ENCODE measurements around the gene TAS1R2.
"Not testable (repeated sequence)": the region's sequence is repeated elsewhere in the genome, so short reads cannot be mapped to it uniquely, and the experiment has no call there.

TAS1R2 gene

DNA sequence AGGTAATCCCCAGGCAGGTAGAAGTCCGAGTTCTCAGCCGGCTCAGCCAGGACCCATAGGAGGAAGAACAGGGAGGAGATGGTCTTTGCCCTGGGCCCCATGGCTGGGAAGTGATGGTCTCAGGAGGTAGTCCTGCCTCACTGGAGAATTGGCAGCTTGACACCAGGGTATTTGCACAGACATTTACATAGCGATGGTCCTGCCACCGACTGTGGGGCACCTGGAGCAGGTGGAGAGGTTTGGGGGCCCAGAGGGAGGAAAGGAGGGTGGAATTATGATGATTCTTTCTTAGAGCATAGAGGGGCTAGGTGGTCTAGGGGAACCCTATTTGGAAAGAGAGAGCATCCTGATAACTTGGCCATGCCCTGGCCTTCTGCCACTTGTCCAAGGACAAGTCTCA, at the start of gene TAS1R2:
TSS of gene TAS1R2 (minus strand) at position 101 of the 400 bp plus-strand sequence. CDS start at position 101, 0 bp downstream.
- DNase-seq (ENCODE audit: low read depth in 2 of 3, low spot score in 1 of 3): no peak

DNA sequence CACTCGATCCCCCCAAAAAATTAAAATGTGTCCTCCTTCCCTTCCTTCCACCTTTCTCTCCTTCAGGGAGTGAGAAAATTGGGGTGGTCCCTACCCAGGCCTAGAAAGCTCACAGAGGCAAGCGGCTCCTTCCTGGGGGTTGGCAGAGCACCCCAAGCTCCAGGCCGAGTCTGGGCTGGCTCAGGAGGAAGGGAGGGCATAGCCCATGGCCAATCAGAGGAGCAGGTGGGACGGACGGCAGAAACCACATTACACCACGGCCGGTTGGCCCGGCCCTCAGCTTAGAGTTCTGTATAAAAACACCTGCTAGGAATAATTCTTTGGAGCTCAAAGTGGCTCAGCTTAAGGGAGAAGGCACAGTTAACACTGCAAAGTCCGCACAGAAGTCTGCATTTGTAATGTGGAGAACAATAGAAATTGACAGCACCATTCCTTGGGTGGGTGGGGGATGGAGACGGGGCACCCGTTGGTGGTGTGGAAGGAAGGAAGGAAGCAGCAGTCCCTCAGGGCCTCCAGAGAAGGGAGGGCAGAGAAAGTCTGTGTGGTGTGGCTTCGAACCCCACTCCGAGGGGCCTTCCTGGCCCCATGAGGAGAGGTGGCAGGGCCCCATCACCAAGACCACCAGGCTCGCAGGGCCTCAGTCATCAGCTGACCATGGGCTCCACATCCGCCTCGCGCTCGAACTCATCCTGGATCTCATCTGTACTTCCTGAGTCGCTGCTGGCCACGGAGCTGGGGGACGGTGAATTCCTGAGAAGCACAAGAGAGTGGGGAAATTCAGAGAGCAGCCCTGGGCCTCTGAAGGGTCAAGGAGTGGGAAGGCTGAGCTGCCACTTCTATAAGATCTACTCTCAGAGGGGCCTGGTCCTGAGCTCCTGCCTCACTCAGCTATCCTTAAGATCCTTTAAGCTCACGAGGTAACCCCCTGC, 48.7 kb upstream of the TAS1R2 start:
- DNase-seq (ENCODE audit: low read depth in 2 of 3, low spot score in 1 of 3): no peak

- peak; percentile 18 to 78 (median 19) for DNase-seq (ENCODE audit: low read depth in 2 of 3, low spot score in 1 of 3)
These were observed 47.8 kb upstream of the TAS1R2 start for GRCh38 chr1:18907021-18907916.

DNA sequence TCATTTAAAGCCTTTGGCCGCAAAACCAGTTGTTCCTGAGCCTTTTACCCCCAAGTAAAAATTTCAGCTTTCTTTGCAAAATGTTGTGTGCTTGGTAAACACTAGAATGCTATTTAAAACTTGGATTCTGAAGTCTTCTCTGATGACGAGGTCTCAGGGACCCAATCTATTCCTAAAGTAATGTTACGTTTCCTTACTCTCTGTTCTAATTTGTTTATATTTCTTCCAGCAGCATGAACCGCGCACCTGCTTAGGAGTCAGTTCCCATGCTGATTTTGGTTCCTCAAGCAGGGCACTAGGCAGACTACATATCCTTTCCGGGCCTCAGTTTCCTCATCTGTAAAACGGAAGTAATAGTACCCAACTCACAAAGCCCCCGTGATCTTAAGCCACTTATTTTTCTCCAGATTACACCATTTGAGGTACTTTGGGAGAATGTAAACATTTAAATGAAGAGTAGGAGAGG, 43.9 kb upstream of the TAS1R2 start:
- no peak for DNase-seq (ENCODE audit: low read depth in 2 of 3, low spot score in 1 of 3)

DNA sequence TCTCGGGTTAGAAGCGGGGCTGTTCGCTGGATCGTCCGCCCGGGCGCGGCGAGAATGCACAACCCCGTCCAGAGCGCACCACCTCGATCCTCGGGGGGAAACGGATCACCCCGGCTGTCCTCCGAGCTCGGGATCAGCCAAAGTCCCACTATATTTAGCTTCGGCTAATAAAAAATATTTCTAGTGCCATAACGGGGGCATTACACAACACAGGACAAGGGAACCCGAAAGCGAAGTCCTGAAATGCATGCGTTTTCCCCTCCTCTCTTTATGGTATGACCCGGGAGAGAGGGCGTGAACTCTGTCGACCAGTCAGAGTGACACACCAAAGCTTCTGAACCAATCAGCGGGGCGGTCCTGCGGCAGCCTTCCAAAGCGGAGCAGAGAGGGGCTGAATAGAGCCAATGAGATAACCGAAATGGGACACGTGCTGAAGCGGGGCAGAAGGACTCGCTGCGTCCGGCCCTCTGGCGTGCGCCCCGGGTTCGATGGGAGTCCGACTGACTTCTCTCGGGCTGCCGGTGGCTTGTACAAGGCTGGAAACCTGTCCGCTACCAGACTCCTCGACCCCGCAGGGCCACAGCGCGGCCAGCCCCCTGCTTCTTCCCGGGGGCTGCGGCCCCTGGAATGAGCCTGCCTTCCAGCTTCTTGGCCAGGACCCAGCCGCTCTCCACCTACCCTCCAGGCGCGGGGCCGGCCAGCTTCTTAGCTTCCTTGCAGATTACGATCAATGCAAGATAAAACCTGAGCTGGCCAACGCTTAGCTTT, 43.2 kb upstream of the TAS1R2 start, which contains the start of gene ALDH4A1:
TSS of gene ALDH4A1 (minus strand) at position 33 of the 768 bp plus-strand sequence. CDS start at position 1, 32 bp downstream.
- DNase-seq (ENCODE audit: low read depth in 2 of 3, low spot score in 1 of 3): peak; percentile 85 to 93 (median 91)

- DNase-seq (ENCODE audit: low read depth in 2 of 3, low spot score in 1 of 3): no peak
These were observed 42.6 kb upstream of the TAS1R2 start for GRCh38 chr1:18901952-18902522.

DNA sequence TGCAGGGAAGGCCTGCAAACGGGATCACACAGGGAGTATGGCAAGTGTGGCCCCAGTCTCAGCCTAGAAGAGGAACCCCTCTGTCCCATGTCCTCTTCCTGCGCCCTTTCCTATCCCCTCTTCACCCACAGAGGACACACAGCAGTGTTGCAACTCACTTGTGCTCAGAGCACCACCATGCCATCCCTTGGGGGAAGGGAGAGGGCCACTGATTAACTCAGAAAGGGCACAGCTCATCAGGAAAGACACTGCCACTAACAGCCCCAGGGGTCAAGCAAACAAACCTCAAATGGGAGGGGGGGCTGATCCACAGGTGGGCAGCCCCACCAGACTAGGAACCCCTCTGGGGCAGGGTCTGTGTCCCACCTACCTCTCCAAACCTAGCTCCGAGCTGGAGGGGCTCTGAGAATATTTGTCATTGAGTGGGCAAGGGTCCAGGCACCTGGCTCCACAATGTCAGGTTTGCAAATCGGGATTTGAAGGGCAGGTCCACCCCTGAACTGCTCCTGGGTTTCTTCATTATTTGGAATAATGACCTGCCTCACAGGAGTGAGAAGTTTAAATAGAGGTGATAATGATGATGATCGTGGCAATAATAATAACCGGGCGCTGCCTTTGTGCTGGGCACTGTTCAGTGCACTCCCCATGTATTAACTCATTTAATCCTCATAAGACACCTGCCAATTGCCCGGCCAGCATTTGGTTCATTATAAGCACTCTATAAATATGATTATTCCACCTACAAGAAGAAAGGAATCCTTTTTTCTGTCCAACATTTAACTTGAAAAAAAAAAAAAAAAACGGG, 41.9 kb upstream of the TAS1R2 start:
- DNase-seq (ENCODE audit: low read depth in 2 of 3, low spot score in 1 of 3): no peak

DNA sequence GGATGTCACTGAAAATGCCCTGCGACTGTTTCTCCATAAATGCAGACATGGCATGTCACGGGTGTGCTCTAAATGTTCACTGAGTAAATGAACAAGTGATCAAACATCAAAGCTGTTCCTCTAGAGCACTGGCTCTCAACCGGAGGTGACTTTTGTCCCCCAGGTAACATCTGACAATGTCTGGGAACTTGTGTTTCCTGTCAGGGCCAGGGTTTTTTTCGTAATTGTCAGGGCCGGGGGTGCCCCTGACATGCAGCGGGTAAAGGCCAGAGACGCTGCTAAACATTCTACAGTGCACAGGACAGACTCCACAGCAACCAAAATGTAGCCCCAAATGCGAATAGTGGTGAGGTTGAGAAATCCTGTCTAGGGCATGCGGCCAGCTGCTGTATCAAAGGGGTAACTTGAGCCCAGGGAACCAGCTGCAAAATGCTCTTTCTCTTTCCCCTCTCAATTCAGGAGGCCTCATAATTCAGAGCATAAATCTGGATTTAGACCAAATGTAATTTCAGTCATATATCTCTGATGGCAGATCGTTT, 40.9 kb upstream of the TAS1R2 start:
- no peak for DNase-seq (ENCODE audit: low read depth in 2 of 3, low spot score in 1 of 3)

- no peak for DNase-seq (ENCODE audit: low read depth in 2 of 3, low spot score in 1 of 3)
These were observed 40.0 kb upstream of the TAS1R2 start for GRCh38 chr1:18899363-18900049.

DNA sequence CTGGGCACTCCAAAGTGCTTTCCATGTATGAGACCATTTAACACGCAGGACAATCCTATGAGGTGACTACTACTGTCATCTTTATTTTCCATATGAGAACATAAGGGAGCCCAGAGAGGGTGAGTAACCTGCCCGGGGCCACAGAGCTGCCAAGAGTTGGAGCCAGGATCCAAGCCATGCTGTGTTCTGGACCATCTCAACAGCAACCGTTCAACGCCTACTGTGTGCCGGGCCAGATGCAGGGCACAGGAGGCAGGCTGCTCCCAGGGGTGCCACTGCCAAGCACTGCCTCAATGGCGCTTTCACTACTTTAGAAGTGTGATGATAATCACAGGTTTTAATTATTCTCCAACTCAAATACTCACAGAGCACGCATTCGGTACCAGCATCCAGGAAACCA, 39.1 kb upstream of the TAS1R2 start:
- no peak for DNase-seq (ENCODE audit: low read depth in 2 of 3, low spot score in 1 of 3)

DNA sequence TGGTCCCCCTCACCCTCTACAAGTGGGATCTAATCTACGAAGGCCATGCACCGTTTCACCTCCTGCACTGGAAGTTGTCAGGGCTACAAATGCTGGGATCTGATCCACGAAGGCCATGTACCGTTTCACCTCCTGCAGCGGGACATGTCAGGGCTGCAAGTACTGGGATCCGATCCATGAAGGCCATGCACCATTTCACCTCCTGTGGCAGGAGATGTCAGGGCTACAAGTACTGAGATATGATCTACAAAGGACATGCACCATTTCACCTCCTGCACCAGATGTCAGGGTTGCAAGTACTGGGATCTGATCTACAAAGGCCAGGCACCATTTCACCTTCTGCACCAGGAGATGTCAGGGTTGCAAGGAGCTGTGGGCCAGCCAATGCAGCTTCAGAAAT, 35.9 kb upstream of the TAS1R2 start:
- DNase-seq (ENCODE audit: low read depth in 2 of 3, low spot score in 1 of 3): no peak

DNA sequence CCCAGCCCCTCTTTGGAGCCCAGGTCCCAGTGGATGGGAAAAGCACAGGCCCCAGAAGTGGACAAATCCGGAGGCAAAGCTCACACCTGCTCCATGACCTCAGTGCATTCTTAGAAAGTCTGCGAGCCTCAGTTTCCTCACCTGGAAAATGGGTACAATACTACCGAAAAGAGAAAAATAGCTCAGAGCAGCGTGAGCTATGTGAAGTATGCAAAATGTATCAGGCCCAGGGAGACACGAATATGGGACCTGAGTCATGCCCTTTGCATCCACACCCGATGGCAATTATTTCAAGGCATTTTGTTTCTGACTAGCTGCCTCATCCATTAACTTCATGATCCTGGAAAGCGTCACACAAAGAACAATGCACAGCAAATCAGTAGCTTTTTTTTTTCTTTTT, 33.7 kb upstream of the TAS1R2 start:
- no peak for DNase-seq (ENCODE audit: low read depth in 2 of 3, low spot score in 1 of 3)

DNA sequence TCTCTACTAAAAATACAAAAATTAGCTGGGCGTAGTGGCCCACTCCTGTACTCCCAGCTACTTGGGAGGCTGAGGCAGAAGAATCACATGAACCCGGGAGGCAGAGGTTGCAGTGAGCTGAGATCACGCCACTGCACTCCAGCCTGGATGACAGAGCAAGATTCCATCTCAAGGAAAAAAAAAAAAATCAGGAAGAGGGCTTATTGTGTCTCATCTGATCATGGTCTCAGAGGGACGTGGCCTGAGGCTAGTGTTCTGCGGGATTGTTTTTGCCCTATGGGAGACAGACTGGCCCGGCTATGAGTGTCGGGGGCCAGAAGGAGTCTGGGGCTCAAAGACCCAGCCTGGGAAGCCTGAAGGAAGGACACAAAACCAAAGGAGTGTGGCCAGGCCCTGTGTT, 32.4 kb upstream of the TAS1R2 start:
- not testable (repeated sequence) for DNase-seq (ENCODE audit: low read depth in 2 of 3, low spot score in 1 of 3)

GRCh38 chr1:18891426-18891780, 31.9 kb upstream of the TAS1R2 start:
- DNase-seq (ENCODE audit: low read depth in 2 of 3, low spot score in 1 of 3): no peak

DNA sequence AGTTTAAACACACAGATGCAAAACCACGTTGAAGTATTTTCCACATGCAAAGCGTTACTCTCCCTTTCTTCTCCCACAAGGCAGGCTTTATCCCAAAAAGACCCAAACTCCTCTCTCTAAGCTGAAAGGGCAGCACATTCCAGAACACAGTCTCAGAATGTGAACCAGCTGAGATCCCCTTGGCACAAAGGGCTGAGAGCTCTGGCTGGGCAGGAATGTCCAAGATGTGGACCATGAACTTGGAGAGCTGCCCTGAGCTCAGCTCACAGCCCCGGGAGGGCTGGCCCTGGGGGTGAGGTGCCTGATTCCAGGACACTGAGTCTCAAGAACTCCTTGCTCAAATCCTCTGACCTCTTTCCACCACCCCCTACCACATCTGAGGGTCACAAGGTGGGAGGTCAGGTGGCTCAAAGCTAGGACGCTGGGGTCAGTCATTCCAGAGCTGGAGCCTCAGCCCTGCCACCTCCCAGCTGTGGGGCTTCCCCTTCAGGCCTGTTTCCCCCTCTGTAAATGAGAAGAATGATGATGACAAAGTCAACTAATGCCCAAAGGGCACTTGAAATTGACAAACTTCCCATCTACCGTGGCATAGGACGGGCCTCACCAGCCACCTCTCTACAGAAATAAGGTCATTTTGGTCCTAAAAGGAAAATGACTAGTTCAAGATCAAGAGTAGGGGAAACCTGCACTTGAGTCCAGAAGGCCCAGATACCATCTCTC, 31.4 kb upstream of the TAS1R2 start:
- no peak for DNase-seq (ENCODE audit: low read depth in 2 of 3, low spot score in 1 of 3)

- no peak for DNase-seq (ENCODE audit: low read depth in 2 of 3, low spot score in 1 of 3)
These were observed 26.5 kb upstream of the TAS1R2 start for GRCh38 chr1:18886003-18886335.

GRCh38 chr1:18885311-18886002, 26.0 kb upstream of the TAS1R2 start:
- no peak for DNase-seq (ENCODE audit: low read depth in 2 of 3, low spot score in 1 of 3)

DNA sequence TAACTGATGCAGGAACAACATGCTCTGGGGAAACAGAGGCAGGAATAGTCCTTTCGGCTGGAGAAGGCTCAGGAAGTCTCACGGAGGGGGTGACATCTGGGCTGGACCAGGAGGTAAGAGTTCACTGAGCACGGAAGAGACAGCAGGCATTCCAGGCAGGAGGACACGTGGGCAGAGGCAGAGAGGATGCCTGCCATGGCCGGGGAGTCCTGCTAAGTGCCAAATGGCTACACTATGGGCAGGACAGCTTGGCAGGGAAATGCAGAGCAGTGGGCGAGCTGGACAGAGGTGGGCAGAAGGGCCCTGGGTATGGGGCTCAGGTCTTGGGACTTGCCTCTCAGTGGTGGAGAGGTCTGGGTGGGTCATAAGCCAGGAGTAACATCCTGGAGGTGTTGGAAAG, 25.3 kb upstream of the TAS1R2 start:
- no peak for DNase-seq (ENCODE audit: low read depth in 2 of 3, low spot score in 1 of 3)

Data from stimulated activated CD4-positive, alpha-beta T cell treated with anti-CD3 and anti-CD28 coated beads, Interleukin-12 subunit alpha, Interleukin-12 subunit beta, amount 100 ng/mL, for 48 hours (primary cell).